OCI-M2 (cell line): ENCODE data around the gene SLC2A4RG.

Source experiments
- DNase-seq: peaks from one replicate; lab custom pipeline; 2025; ENCODE audit not compliant: unreplicated experiment; lab: John Stamatoyannopoulos, UW

SLC2A4RG gene, protein sequence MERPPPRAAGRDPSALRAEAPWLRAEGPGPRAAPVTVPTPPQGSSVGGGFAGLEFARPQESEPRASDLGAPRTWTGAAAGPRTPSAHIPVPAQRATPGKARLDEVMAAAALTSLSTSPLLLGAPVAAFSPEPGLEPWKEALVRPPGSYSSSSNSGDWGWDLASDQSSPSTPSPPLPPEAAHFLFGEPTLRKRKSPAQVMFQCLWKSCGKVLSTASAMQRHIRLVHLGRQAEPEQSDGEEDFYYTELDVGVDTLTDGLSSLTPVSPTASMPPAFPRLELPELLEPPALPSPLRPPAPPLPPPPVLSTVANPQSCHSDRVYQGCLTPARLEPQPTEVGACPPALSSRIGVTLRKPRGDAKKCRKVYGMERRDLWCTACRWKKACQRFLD

DNA sequence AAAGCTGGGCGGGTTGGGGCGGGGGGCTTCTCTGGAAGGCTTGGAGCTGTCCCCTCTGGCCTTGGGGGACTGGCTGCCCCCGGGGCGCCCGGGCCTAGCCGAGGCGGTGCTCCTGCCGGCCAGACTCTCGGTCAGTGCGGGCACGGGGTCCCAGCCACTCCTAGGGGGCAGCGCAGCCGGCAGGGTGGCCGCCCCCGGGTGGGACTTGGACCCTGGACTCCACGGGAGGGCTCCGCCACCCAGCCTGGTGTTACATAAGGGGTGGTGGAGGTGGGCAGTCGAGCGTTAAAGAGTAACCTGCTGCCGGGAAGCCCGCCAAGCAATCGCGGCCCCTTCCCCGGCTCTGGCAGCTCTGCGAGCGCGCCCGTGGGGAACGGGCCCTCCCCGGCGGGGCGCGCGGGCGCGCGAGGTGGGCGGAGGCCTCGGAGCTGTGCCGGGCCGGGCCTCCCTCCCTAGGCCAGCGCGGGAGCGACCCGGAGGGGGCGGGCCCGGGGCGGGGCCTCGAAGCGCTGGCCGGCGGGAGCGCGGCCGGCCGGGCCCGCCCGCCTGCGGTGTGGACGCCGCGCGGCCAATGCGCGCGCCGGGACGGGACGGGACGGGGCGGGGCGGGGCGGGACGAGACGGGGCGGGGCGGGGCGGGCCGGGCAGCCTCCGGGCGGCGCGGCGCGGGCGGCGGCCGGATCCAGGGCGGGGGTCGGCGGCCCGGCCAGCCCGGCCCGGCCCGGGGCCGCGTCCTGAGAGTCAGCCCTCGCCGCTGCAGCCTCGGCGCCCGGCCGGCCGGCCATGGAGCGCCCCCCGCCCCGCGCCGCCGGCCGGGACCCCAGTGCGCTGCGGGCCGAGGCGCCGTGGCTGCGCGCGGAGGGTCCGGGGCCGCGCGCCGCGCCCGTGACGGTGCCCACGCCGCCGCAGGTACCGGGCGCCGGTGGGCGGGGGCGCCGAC lies at the start of gene SLC2A4RG:
SLC2A4RG (plus strand) TSS at position 647 of the 940 bp plus-strand sequence; CDS start at position 784, 137 bp downstream.
- DNase-seq, result no peak

DNA sequence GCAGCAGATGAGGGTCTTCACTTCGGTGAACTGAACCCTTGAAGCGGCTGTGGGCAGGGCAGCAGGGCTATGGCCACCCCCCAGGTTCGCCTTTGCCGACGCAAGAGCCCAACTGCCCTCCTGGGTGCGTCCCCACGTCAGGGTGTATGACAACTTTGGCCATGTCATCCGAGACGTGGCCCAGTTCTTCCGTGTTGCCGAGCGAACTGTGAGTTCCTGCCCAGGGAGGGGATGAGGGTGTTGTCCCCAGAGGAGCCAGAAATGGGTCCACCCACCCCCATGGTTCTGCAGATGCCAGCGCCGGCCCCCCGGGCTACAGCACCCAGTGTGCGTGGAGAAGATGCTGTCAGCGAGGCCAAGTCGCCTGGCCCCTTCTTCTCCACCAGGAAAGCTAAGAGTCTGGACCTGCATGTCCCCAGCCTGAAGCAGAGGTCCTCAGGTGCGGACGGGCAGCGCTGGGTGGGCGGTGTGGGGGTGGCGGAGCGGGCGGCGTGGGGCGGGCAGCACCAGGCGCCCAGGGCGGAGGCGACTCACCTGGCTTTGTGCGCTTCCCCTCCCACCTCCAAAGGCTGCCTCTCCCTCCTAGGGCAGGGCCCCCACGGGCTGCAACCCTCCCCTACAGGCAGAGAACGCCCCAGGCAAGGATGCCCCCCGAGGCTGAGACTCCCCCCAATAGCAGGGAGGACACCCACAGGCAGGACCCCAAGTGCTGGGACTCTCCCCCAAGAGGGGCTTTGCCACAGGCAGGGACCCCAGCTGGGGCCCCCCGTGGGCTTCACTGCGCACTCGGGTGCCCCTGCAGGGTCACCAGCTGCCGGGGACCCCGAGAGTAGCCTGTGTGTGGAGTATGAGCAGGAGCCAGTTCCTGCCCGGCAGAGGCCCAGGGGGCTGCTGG lies 49.3 kb upstream of the SLC2A4RG start:
- DNase-seq, result no peak

DNA sequence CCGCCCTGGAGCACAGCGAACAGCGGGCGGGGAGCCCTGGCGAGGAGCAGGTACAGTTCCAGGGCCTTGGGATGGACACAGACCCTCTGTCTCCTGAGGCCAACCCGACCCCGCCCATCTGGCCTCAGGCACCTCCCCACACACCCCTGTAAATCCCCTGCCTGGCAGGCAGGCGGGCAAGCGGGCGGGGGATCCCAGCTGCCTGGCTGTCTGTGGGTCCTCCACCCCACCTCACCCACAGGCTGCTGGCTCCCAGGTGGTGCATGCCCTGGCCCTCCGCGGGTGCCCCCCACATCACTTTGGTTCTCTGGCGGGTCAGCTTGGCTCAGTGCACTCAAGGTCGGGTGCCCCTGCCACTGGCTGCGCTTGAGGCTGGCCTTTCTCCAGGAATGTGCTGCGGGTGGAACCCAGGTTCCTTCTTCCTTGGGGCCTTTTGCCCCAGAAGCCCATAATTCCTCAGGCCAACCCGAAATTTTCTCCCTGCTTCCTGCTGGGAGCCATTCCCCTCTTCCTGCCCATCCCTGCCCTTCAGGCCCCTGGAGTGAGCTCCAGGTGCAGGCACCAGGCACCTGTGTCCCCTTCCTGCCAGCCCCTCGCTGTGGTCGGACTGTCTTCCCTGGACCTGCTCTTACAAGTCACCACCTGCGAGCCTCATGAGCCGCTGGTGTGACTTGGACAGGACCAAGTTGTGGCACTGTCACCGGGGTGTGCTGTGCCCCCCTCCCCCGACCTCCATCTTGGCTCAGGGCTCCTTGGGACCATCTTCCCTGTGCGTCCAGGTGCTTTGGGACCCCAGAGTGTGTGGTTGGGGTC lies 48.5 kb upstream of the SLC2A4RG start:
- no peak for DNase-seq

DNA sequence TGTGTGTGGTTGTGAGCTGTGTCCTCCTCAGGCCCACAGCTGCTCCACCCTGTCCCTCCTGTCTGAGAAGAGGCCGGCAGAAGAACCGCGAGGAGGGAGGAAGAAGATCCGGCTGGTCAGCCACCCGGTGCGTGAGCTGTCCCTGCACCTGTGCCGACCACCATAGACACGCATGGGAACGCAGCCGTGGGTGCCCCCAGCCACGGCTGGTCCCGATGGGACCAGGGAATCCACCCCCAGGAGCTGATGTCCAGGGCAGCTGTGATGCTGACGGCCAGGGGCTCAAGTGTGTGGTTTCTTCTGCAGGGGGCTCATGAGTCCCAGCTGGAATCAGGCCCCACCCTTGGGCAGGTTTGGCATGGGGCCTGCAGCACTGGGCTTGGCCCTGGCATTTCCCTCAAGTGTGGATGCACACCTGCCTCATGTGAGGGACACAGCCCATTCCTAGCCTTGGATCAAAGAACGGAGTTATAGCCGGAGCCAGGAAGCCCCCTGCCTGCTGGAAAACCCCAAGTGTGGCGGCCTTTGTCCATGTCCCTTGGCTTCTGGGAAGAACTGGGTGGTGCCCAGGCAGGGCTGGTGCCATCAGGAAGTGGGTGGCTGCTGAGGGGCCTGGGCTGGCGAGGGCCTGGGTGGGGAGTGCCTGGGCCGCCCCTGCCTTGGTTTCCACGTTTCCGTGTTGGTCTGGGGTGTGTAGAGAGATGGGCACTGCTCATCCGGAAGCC lies 47.7 kb upstream of the SLC2A4RG start:
- DNase-seq, result no peak

DNA sequence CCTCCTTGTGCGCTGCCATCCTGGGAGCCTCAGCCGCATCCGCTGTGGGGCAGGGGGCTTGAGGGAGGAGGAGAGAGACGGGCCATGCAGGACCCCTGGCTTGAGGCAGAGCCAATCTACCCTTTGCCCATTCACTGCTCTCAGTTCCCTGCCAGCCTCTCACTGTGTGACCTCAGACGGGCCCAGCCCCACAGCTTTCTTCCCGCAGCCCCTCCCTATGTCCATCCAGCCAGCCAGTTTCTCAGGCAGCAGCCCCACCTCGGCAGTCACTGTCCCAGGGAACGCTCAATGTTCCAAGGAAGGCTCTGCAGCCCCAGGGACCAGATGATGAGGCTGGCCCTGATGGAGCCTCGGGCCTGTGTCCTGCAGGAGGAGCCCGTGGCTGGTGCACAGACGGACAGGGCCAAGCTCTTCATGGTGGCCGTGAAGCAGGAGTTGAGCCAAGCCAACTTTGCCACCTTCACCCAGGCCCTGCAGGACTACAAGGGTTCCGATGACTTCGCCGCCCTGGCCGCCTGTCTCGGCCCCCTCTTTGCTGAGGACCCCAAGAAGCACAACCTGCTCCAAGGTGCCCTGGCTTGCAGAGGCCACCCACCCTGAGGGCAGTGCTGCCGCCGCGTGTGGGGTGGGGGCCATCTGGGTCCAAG lies 47.0 kb upstream of the SLC2A4RG start:
- no peak for DNase-seq

DNA sequence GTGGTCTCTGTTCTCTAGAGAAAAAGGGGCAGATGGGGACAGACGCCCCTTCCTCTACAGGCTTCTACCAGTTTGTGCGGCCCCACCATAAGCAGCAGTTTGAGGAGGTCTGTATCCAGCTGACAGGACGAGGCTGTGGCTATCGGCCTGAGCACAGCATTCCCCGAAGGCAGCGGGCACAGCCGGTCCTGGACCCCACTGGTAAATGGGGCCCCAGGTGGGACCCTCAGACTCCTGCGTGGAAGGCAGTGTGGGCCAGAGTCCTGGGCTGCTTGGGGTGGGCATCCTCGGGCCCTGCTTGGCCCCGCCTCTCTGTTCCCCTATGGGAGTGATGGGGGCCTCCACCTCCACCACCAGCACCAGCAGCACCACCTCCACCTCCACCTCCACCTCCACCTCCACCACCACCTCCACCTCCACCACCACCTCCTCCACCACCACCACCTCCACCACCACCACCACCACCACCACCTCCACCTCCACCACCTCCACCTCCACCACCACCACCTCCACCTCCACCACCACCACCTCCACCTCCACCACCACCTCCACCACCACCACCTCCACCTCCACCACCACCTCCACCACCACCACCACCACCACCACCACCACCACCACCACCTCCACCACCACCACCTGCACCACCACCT lies 46.4 kb upstream of the SLC2A4RG start:
- DNase-seq, result no peak

DNA sequence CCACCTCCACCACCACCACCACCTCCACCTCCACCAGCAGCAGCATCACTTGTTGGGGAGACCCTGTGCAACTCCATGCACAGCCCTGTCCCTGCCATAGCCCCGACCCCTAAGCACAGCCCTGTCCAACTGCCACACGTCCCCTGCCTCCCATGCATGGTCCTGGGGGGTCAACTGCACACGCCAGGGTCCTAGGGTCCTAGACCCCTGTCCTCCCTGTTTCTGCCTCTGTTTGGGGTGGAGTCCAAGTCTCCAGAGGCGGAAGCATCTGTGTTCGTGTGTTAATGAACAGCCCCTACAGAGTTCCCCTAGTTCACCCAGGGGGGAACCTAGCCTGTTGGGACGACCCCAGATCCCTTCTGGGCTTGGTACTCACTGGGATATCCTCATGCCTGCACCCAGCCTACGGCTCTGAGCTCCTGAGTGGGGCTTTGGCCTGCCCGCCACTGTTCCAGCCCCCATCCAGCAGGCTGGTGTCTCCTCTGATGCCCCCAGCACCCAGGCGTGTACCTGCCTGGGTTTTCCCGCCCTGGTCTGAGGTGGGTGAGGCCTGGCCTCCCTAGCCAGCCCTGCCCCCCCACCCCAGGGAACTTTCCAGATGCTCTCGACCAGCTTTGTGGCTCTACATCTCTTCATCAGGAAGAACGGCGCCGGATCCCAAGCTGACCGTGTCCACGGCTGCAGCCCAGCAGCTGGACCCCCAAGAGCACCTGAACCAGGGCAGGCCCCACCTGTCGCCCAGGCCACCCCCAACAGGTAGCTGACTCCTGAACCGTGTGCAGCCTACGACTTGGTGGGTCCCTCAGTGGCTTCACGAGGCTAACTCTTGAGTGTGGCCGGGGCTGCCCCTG lies 45.6 kb upstream of the SLC2A4RG start:
- no peak for DNase-seq

DNA sequence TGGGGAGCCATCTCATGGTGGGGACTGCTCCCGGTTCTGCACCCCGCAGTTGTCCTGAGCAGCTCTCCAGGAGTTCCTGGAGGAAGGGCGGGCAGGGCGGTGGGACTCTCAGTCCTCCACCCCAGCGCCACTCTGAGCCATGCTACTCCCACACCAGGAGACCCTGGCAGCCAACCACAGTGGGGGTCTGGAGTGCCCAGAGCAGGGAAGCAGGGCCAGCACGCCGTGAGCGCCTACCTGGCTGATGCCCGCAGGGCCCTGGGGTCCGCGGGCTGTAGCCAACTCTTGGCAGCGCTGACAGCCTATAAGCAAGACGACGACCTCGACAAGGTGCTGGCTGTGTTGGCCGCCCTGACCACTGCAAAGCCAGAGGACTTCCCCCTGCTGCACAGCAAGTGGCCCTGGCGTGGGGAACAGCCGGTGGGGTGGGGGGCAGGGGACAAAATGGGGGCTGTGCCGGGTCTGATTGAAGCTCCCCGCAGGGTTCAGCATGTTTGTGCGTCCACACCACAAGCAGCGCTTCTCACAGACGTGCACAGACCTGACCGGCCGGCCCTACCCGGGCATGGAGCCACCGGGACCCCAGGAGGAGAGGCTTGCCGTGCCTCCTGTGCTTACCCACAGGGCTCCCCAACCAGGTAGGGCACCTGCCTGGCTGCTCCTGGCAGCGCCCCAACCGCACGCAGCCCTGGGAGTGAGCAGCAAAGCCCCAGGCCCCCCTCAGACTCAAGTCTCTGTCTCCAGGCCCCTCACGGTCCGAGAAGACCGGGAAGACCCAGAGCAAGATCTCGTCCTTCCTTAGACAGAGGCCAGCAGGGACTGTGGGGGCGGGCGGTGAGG lies 44.8 kb upstream of the SLC2A4RG start:
- no peak for DNase-seq

DNA sequence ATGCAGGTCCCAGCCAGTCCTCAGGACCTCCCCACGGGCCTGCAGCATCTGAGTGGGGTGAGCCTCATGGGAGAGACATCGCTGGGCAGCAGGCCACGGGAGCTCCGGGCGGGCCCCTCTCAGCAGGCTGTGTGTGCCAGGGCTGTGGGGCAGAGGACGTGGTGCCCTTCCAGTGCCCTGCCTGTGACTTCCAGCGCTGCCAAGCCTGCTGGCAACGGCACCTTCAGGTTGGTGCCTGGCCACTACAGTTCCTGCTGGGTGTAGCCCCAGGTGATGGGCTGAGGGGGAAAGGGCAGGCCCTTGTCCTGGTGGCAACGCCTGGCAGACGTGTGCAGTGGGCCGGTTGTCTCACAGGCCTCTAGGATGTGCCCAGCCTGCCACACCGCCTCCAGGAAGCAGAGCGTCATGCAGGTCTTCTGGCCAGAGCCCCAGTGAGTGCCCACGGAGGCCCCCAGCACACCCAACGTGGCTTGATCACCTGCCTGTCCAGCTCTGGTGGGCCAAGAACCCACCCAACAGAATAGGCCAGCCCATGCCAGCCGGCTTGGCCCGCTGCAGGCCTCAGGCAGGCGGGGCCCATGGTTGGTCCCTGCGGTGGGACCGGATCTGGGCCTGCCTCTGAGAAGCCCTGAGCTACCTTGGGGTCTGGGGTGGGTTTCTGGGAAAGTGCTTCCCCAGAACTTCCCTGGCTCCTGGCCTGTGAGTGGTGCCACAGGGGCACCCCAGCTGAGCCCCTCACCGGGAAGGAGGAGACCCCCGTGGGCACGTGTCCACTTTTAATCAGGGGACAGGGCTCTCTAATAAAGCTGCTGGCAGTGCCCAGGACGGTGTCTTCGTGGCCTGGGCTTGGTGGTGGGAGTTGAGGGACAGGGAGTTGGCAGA lies 43.9 kb upstream of the SLC2A4RG start:
- no peak for DNase-seq

DNA sequence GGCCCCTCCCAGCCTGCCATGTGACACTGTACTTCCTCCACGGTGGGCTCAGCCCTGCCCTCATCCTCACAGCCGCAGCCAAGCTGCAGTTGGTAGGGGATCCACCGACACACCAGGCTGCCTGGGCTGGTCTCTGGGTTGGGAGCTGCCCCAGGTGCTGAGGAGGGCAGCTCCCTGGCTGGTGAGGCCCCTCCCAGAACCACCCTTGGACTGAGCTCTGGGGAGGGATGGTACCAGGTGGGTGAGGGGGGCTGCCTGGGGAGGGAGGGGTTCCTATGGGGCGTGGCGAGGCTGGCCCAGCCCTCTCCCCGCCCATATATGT lies 43.3 kb upstream of the SLC2A4RG start:
- no peak for DNase-seq

DNA sequence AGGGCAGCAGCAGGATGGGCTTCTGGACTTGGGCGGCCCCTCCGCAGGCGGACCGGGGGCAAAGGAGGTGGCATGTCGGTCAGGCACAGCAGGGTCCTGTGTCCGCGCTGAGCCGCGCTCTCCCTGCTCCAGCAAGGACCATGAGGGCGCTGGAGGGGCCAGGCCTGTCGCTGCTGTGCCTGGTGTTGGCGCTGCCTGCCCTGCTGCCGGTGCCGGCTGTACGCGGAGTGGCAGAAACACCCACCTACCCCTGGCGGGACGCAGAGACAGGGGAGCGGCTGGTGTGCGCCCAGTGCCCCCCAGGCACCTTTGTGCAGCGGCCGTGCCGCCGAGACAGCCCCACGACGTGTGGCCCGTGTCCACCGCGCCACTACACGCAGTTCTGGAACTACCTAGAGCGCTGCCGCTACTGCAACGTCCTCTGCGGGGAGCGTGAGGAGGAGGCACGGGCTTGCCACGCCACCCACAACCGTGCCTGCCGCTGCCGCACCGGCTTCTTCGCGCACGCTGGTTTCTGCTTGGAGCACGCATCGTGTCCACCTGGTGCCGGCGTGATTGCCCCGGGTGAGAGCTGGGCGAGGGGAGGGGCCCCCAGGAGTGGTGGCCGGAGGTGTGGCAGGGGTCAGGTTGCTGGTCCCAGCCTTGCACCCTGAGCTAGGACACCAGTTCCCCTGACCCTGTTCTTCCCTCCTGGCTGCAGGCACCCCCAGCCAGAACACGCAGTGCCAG lies 42.8 kb upstream of the SLC2A4RG start, which contains the start of gene TNFRSF6B:
TNFRSF6B (plus strand) TSS at position 25 of the 729 bp plus-strand sequence; CDS start at position 141, 116 bp downstream.
- no peak for DNase-seq

DNA sequence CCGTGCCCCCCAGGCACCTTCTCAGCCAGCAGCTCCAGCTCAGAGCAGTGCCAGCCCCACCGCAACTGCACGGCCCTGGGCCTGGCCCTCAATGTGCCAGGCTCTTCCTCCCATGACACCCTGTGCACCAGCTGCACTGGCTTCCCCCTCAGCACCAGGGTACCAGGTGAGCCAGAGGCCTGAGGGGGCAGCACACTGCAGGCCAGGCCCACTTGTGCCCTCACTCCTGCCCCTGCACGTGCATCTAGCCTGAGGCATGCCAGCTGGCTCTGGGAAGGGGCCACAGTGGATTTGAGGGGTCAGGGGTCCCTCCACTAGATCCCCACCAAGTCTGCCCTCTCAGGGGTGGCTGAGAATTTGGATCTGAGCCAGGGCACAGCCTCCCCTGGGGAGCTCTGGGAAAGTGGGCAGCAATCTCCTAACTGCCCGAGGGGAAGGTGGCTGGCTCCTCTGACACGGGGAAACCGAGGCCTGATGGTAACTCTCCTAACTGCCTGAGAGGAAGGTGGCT lies 42.2 kb upstream of the SLC2A4RG start:
- no peak for DNase-seq

DNA sequence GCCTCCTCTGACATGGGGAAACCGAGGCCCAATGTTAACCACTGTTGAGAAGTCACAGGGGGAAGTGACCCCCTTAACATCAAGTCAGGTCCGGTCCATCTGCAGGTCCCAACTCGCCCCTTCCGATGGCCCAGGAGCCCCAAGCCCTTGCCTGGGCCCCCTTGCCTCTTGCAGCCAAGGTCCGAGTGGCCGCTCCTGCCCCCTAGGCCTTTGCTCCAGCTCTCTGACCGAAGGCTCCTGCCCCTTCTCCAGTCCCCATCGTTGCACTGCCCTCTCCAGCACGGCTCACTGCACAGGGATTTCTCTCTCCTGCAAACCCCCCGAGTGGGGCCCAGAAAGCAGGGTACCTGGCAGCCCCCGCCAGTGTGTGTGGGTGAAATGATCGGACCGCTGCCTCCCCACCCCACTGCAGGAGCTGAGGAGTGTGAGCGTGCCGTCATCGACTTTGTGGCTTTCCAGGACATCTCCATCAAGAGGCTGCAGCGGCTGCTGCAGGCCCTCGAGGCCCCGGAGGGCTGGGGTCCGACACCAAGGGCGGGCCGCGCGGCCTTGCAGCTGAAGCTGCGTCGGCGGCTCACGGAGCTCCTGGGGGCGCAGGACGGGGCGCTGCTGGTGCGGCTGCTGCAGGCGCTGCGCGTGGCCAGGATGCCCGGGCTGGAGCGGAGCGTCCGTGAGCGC lies 41.6 kb upstream of the SLC2A4RG start:
- DNase-seq, result no peak

DNA sequence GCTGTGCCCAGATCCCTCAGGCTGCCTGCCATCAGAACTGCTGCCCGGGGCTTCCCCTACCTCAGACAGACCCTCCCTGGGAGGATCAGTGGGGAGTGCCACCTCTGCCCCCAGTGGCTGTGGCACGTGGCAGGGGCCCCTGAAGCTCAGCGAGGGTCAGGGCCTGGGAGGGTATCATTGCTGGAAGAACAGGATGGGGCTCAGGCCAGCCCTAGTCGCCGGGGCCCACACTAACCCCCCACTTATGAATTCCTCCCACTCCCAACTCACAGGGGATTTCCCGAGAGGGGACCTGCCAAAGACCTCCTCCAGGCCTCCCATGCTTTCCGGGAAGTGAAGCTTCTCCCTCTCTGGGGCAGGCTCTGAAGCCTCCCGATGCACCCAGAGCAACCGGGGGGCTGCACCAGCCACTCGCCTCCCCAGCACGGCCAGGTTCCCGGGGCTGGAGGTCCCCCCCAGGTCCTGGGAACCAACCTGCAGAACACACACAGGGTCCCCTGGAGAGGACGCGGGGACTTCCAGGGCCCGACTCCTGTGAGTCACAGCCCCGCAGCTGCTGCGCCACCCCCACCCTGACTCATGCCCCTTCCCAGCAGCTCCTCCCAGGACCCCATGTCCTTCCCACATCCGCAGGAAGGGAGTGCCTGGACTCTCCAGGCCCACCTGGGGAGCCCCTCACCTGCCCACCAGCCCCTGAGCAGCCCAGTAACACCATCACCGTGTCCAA lies 40.7 kb upstream of the SLC2A4RG start:
- no peak for DNase-seq
